Testis (tissue), 2 donors: Measurements from ENCODE around the gene ITGA4.

Source experiments
- CTCF ChIP-seq, 3 experiments: fragments of 450-650 bp in 2 of 3; fragments of 200-600 bp in 1 of 3; sonication (generic) in 1 of 3; IDR thresholded peaks; one replicate each; pipeline ENCODE4 v1.5.1; 2016 to 2019; ENCODE audit warnings: antibody characterized with exemption in 3 of 3, mild to moderate bottlenecking in 2 of 3, moderate library complexity in 1 of 3
- POLR2A ChIP-seq: fragments of 450-650 bp; IDR thresholded peaks from one replicate; pipeline ENCODE4 v1.6.1; 2017; ENCODE audit warnings: antibody characterized with exemption, mild to moderate bottlenecking, moderate library complexity

DNA sequence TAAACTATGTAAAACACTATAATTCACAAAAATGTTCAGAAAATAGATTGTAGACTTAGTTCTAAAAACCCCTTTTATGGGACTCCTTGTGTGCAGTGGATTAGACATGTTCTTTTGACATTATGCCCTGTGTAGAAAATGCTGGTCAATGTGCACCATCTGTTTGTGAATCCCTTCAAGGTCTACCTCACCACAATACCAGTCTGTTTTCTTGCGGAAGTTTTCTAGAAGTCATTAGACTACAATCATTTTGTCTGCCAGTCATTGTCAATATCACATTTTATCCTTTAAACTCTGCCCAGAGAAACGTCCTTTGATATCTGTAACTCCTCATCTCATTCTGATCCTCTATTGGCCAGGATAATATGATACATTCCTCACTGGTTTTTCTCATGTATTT is 7.8 kb downstream of the ITGA4 start:
- TF ChIP-seq CTCF (IDR thresholded peaks at IDR 0.05) (no peak), POLR2A (no peak)
